GM12878 (cell line): ENCODE measurements around the gene IGLL5. TPM values are rescaled to one million over a fixed set of nuclear protein-coding genes. Genes with fewer than 3 reads are reported as not detected.

Source experiments
- ATAC-seq: fragments of 200-7000 bp; cut with Tn5 transposase; 3 replicates; pipeline ENCODE4 v1.9.1; 2020; ENCODE audit warnings: mild to moderate bottlenecking, moderate library complexity
- BruUV-seq: library from RNA; stranded (reverse); fragments of 400-500 nt; replicated peaks from 2 replicates; lab custom pipeline; 2021; lab: Mats Ljungman, UMichigan
- CTCF ChIA-PET: fragments of 300-600 bp; sonication (Branson Sonifier 250); formaldehyde crosslinking; extraction: SDS; loops from one replicate; lab custom pipeline; 2021; ENCODE audit warnings: inconsistent platforms; lab: Yijun Ruan, JAX
- POLR2A ChIA-PET: fragments of 350-600 bp; formaldehyde crosslinking; extraction: SDS; loops from one replicate; lab custom pipeline; 2021; ENCODE audit warnings: inconsistent platforms; lab: Charles Lee
- RAD21 ChIA-PET: fragments of 300-600 bp; sonication (Branson Sonifier 250); formaldehyde crosslinking; loops from one replicate; lab custom pipeline; 2023; ENCODE audit warnings: antibody characterized with exemption; ENCODE audit not compliant: unreplicated experiment; lab: Charles Lee
- SMC1A ChIA-PET: fragments of 300-600 bp; sonication (Branson Sonifier 250); formaldehyde crosslinking; loops from one replicate; lab custom pipeline; 2023; ENCODE audit not compliant: unreplicated experiment, uncharacterized antibody; lab: Charles Lee
- DNase-seq: peaks from one replicate; pipeline ENCODE4 v3.0.0-alpha.2; 2011; ENCODE audit warnings: low read depth, low spot score
- FAIRE-seq: peaks from 3 replicates; lab custom pipeline; 2011; peaks lifted over from hg19 to GRCh38; lab: Jason Lieb, UNC
- H2AFZ ChIP-seq: 2 replicates; pipeline ENCODE4 v1.6.0; 2011; ENCODE audit warnings: low read depth, low read length, control low read depth; ENCODE audit not compliant: control insufficient read depth
- H3K27ac ChIP-seq: 2 replicates; pipeline ENCODE4 v1.5.1; 2011; ENCODE audit warnings: control low read depth; ENCODE audit not compliant: control insufficient read depth, insufficient read depth
- H3K27me3 ChIP-seq, 2 experiments: replicated peaks in 1 of 2; 2 replicates each; pipeline versions ENCODE4 v1.6.0 to v1.6.1; 2011; ENCODE audit warnings: low read length in 1 of 2; ENCODE audit not compliant: control insufficient read depth in 2 of 2, insufficient read depth in 2 of 2
- H3K36me3 ChIP-seq, 2 experiments: 2 replicates each; pipeline ENCODE4 v1.5.1; 2011; ENCODE audit warnings: low read length in 1 of 2; ENCODE audit not compliant: control insufficient read depth in 2 of 2, insufficient read depth in 2 of 2
- H3K4me1 ChIP-seq: 2 replicates; pipeline ENCODE4 v1.6.1; 2011; ENCODE audit warnings: mild to moderate bottlenecking, low read length, moderate library complexity, mixed read lengths; ENCODE audit not compliant: control insufficient read depth, insufficient read depth
- H3K4me2 ChIP-seq: 2 replicates; pipeline ENCODE4 v1.6.0; 2011; ENCODE audit warnings: control low read depth; ENCODE audit not compliant: control insufficient read depth, insufficient read depth
- H3K4me3 ChIP-seq: fragments of 200-600 bp; sonication (generic); 2 replicates; pipeline ENCODE4 v1.5.1; 2016
- H3K79me2 ChIP-seq: 2 replicates; pipeline ENCODE4 v1.6.0; 2011; ENCODE audit warnings: low read length; ENCODE audit not compliant: control insufficient read depth, insufficient read depth
- H3K9ac ChIP-seq: 2 replicates; pipeline ENCODE4 v1.8.0; 2011; ENCODE audit warnings: low read length, control low read depth, mixed read lengths; ENCODE audit not compliant: control insufficient read depth, insufficient read depth
- H3K9me3 ChIP-seq: replicated peaks from 3 replicates; pipeline ENCODE4 v1.5.1; 2011; ENCODE audit warnings: mild to moderate bottlenecking, low read length; ENCODE audit not compliant: control insufficient read depth, insufficient read depth
- H4K20me1 ChIP-seq: 2 replicates; pipeline ENCODE4 v1.6.0; 2011; ENCODE audit not compliant: control insufficient read depth, insufficient read depth
- BACH1 ChIP-seq: fragments of 450-650 bp; IDR thresholded peaks from 2 replicates; pipeline ENCODE4 v1.6.1; 2017; ENCODE audit warnings: mild to moderate bottlenecking, borderline replicate concordance
- BHLHE40 ChIP-seq, 2 experiments: fragments of 450-650 bp in 1 of 2; IDR thresholded peaks; 2 replicates each; pipeline ENCODE4 v1.6.1; 2011 to 2017; ENCODE audit warnings: low read depth in 2 of 2, borderline replicate concordance in 1 of 2, improper control_type of control experiment in 1 of 2, low read length in 1 of 2, mild to moderate bottlenecking in 1 of 2
- BRCA1 ChIP-seq: IDR thresholded peaks from 2 replicates; pipeline ENCODE4 v1.6.1; 2011; ENCODE audit warnings: low read depth, low read length, improper control_type of control experiment
- CBX3 ChIP-seq: fragments of 200-600 bp; sonication (generic); IDR thresholded peaks from 2 replicates; pipeline ENCODE4 v1.6.1; 2016; ENCODE audit warnings: low read depth, borderline replicate concordance
- CHD4 ChIP-seq: fragments of 200-600 bp; sonication (generic); IDR thresholded peaks from 2 replicates; pipeline ENCODE4 v1.6.1; 2016; ENCODE audit warnings: mild to moderate bottlenecking
- CREB1 ChIP-seq: IDR thresholded peaks from 2 replicates; pipeline ENCODE4 v1.6.1; 2012; ENCODE audit warnings: low read depth, mild to moderate bottlenecking, inconsistent platforms
- CREM ChIP-seq: IDR thresholded peaks from 2 replicates; pipeline ENCODE4 v1.6.1; 2014; ENCODE audit warnings: antibody characterized with exemption, low read depth
- E4F1 ChIP-seq: fragments of 450-650 bp; IDR thresholded peaks from 2 replicates; pipeline ENCODE4 v1.6.1; 2018; ENCODE audit warnings: borderline replicate concordance, mild to moderate bottlenecking; ENCODE audit not compliant: partially characterized antibody
- ESRRA ChIP-seq: IDR thresholded peaks from 2 replicates; pipeline ENCODE4 v1.6.1; 2012; ENCODE audit warnings: mild to moderate bottlenecking, low read length, improper control_type of control experiment
- FOS ChIP-seq: IDR thresholded peaks from 3 replicates; pipeline ENCODE4 v1.6.1; 2011; ENCODE audit warnings: borderline replicate concordance; ENCODE audit not compliant: insufficient read length; ENCODE audit errors: extremely low read depth
- GATAD2B ChIP-seq: fragments of 450-650 bp; conservative IDR thresholded peaks from 2 replicates; pipeline ENCODE4 v1.6.1; 2017; ENCODE audit warnings: low read depth, mild to moderate bottlenecking, moderate library complexity
- POU2F2 ChIP-seq: IDR thresholded peaks from 3 replicates; pipeline ENCODE4 v1.6.1; 2011; ENCODE audit warnings: low read depth, mild to moderate bottlenecking, low read length, borderline replicate concordance
- RFX5 ChIP-seq: IDR thresholded peaks from 2 replicates; pipeline ENCODE4 v1.6.1; 2011; ENCODE audit warnings: low read depth, low read length, improper control_type of control experiment
- TCF3 ChIP-seq: IDR thresholded peaks from 2 replicates; pipeline ENCODE4 v1.6.1; 2012; ENCODE audit warnings: low read depth, mild to moderate bottlenecking, low read length, borderline replicate concordance; ENCODE audit not compliant: insufficient read depth
- ZBTB33 ChIP-seq: fragments of 450-650 bp; IDR thresholded peaks from 2 replicates; pipeline ENCODE4 v1.6.1; 2017; ENCODE audit warnings: mild to moderate bottlenecking
- ZNF384 ChIP-seq: IDR thresholded peaks from 2 replicates; pipeline ENCODE4 v1.6.1; 2012; ENCODE audit warnings: low read depth, mild to moderate bottlenecking, low read length, improper control_type of control experiment, borderline replicate concordance
- WGBS: methylation state at CpG from one replicate; pipeline ENCODE4 v1.1.6; 2016; ENCODE audit warnings: low lambda C conversion rate; ENCODE audit not compliant: insufficient replicate concordance, insufficient coverage; ENCODE audit errors: missing lambda C conversion rate; 5-methylcytosine and 5-hydroxymethylcytosine counted together
- in situ Hi-C: fragments of 300-500 bp; cut with MboI; formaldehyde crosslinking; loops from 9 replicates; pipeline ENCODE4 v1.14.3; 2018; ENCODE audit warnings: mixed read lengths
- intact Hi-C: fragments of 100-400 bp; cut with micrococcal nuclease; formaldehyde crosslinking; loops from one replicate; pipeline ENCODE4 v1.14.2; 2022; ENCODE audit not compliant: unreplicated experiment
- polyA plus RNA-seq, 11 experiments: library from polyadenylated mRNA; depleted of rRNA in 4 of 11; unstranded in 6 of 11; stranded (reverse) in 5 of 11; fragments of >200 nt; fragmentation: Nextera tagmentation in 4 of 11; fragmentation: Illumina TruSeq in 1 of 11; extraction: Ambion mirVana in 4 of 11; extraction: Trizol in 1 of 11; gene quantifications; 1 replicate in 1 of 11; 2 replicates in 10 of 11; pipeline versions ENCODE4 v1.2.1 to v1.2.3, GENCODE V29; 2011 to 2016; ENCODE audit warnings: inconsistent platforms in 2 of 11, missing spikeins in 2 of 11, low read depth in 1 of 11
- total RNA-seq, 4 experiments: library from RNA; depleted of rRNA in 3 of 4; stranded (reverse); fragments of >200 nt in 3 of 4; fragmentation: Illumina TruSeq in 1 of 4; extraction: Trizol in 1 of 4; gene quantifications; 2 replicates each; pipeline versions ENCODE4 v1.2.1 to v1.2.3, GENCODE V29; 2013 to 2021
- TF ChIP-seq, protein P1 (sequence below): IDR thresholded peaks from 2 replicates; pipeline ENCODE4 v1.6.1; 2012; ENCODE audit warnings: low read depth, low read length, improper control_type of control experiment
- TF ChIP-seq, protein P2 (sequence below): fragments of 450-650 bp; IDR thresholded peaks from 2 replicates; pipeline ENCODE4 v1.6.1; 2014; ENCODE audit warnings: mild to moderate bottlenecking
- TF ChIP-seq, protein P3 (sequence below): IDR thresholded peaks from 2 replicates; pipeline ENCODE4 v1.6.1; 2011; ENCODE audit warnings: low read depth, mild to moderate bottlenecking, low read length, moderate library complexity, borderline replicate concordance; ENCODE audit errors: extremely low read depth

Gene IGLL5
- total and polyA plus RNA-seq, 10 of the 15 experiments (the other 5 are each of a cell fraction or from before 2014, with no cell fraction given): not detected

GRCh38 chr22:22853713-22854112, 33.9 kb upstream of the IGLL5 start:
- RAD21 ChIA-PET: interaction anchor here (0.6 to 9.3 kb wide), 5 partner anchors 44 to 1003 kb away, joined by 3 to 137 read pairs (median 3); partner anchors contain the start of gene SLC2A11
- no peaks in the 10 kb centered on the region for H3K36me3 ChIP-seq
- no peak for DNase-seq
- WGBS: 80% methylated on average over 2 of the region's 2 CpGs
- no peak overlapping the region for H2AFZ ChIP-seq
- no peak overlapping the region for H3K27ac ChIP-seq
- H3K4me2 ChIP-seq: no peak overlapping the region
- no TSS peak for BruUV-seq
- no peak overlapping the region for H3K9ac ChIP-seq
- intact Hi-C loops (loop anchor here (10.0 kb wide), 1 partner anchor 291 kb away; the partner anchor contains the start of genes RAB36 and RSPH14), in situ Hi-C loops (loop anchor here (5.0 kb wide), 2 partner anchors 89 to 269 kb away; no protein-coding TSS in a partner anchor)
- H3K79me2 ChIP-seq: peaks cover 4% of the 10 kb centered on the region
- TF ChIP-seq ESRRA: no peak
- TF ChIP-seq FOS: no peak
- TF ChIP-seq E4F1: no peak
- TF ChIP-seq GATAD2B: no peak
- no peak for TF ChIP-seq ZBTB33
- TF ChIP-seq BACH1: no peak
- no peak for TF ChIP-seq CREB1
- no peak for TF ChIP-seq CHD4
- TF ChIP-seq BRCA1: no peak
- TF ChIP-seq CBX3: no peak
- TF ChIP-seq, protein P1, sequence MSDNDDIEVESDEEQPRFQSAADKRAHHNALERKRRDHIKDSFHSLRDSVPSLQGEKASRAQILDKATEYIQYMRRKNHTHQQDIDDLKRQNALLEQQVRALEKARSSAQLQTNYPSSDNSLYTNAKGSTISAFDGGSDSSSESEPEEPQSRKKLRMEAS: no peak
- no peak for TF ChIP-seq BHLHE40 (IDR thresholded peaks at IDR 0.05; ENCODE audit: borderline replicate concordance in 1 of 2, low read depth in 2 of 2, low read length in 1 of 2)
- TF ChIP-seq, protein P2, sequence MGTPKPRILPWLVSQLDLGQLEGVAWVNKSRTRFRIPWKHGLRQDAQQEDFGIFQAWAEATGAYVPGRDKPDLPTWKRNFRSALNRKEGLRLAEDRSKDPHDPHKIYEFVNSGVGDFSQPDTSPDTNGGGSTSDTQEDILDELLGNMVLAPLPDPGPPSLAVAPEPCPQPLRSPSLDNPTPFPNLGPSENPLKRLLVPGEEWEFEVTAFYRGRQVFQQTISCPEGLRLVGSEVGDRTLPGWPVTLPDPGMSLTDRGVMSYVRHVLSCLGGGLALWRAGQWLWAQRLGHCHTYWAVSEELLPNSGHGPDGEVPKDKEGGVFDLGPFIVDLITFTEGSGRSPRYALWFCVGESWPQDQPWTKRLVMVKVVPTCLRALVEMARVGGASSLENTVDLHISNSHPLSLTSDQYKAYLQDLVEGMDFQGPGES: no peak
- TF ChIP-seq POU2F2: no peak
- no peak for TF ChIP-seq RFX5
- TF ChIP-seq ZNF384: no peak
- TF ChIP-seq TCF3: no peak
- TF ChIP-seq, protein P3, sequence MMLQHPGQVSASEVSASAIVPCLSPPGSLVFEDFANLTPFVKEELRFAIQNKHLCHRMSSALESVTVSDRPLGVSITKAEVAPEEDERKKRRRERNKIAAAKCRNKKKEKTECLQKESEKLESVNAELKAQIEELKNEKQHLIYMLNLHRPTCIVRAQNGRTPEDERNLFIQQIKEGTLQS: no peak
- TF ChIP-seq CREM: no peak
- H3K4me3 ChIP-seq: no peak overlapping the region
- POLR2A ChIA-PET: interaction anchor here (1.1 to 1.2 kb wide), 3 partner anchors 50 to 82 kb away, joined by 3 read pairs; no protein-coding TSS in a partner anchor
- H3K4me1 ChIP-seq: peaks cover 14% of the 10 kb centered on the region
- SMC1A ChIA-PET: interaction anchor here (0.5 to 2.5 kb wide), 5 partner anchors 44 to 101 kb away, joined by 3 to 11 read pairs (median 4); no protein-coding TSS in a partner anchor
- H3K9me3 ChIP-seq: no peaks in the 10 kb centered on the region
- no peak for ATAC-seq
- FAIRE-seq: no peak
- no peaks in the 10 kb centered on the region for H3K27me3 ChIP-seq
- CTCF ChIA-PET: interaction anchor here (1.1 to 12.5 kb wide), 5 partner anchors 43 to 103 kb away, joined by 3 to 551 read pairs (median 5); no protein-coding TSS in a partner anchor
- H4K20me1 ChIP-seq: no peaks in the 10 kb centered on the region
